ENCODE data around the gene SLC12A9.

The SLC12A9 gene

DNA sequence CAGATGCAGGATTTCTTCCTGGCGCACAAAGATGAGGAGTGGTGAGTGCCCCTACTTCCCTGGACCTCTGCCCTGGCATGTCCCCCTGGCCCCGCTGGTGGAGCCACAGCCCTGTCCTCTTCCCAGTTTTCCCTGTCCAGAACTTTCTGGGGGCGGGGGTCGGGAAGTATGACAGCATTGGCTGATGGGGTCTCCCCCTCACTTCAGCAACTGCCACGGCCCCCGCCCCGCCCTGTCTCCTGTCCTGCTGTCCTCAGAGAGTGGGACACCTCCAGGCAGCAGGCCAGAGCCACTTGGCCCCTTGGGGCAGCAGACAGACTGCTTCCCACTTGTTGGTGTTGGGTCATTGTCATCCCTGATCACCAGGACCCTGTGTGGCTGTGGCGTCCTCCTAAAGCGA, 29.7 kb downstream of the SLC12A9 start:
- TF ChIP-seq GATA3 (IDR thresholded peaks at IDR 0.05; ENCODE audit: low read depth, low read length) (no peak), GATA2 (IDR thresholded peaks at IDR 0.05; ENCODE audit: low read depth, low read length) (no peak)

DNA sequence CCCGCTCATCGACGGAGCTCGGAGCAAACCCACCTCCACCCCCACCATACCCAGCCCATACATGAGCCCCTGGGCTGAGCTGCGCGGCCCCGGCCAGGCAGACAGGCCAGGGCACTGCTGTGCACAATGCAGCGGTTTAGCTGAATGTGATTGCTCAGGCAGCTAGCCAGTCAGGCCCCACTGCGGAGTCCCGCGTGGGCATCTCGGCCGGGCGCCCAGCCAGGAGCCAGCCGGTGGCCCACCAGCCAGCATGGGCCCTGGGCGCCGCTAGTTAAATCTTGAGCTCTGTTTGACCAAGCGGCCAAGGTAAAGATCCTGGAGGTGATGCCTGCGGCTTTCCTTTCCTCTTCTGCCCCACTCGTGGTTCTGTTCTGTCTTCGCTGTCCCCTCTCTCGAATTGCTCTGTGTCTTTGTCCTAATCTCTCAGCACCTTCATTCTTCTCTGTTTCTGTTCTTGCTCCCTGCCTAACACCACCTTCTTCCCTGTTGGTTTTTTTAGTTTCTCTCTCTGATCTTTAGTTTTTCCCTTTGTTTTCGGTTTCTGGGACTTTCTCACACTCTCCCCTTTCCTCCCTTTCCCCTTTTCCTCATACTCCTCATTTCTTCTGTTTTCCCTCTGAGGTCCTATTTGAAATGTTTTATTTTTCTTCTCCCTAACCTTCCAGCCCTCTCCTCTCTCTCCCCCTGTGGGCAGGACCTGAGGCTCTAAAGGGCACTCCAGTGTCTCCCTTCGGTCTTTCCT, 30.4 kb downstream of the SLC12A9 start:
- TF ChIP-seq GATA2 (IDR thresholded peaks at IDR 0.05; ENCODE audit: low read depth, low read length) (no peak), GATA3 (IDR thresholded peaks at IDR 0.05; ENCODE audit: low read depth, low read length) (no peak)

DNA sequence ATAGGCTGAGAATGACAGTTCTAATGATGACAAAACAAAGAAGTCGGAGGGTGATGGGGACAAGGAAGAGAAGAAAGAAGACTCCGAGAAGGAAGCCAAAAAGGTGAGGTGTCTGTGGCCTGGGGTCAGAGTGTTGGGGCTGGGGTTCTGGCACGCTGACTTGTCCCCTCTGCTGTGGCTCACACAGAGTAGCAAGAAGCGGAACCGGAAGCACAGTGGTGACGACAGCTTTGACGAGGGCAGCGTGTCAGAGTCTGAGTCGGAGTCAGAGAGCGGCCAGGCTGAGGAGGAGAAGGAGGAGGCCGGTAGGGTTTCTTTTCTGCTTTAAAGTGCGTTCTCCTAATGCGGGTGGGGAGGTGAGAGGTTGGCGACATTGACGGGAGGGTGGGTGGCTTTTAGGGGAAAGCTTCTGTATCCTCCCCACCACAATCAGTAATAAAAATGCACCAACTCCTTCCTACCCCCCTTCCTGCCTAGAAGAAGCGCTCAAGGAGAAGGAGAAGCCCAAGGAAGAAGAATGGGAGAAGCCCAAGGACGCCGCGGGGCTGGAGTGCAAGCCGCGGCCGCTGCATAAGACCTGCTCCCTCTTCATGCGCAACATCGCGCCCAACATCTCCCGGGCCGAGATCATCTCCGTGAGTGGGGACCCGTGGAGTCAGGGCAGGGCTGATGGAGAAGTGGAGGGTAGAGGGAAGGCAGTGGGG, 32.4 kb downstream of the SLC12A9 start:
- TF ChIP-seq GATA2 (IDR thresholded peaks at IDR 0.05; ENCODE audit: low read depth, low read length) (no peak), GATA3 (IDR thresholded peaks at IDR 0.05; ENCODE audit: low read depth, low read length) (no peak)

DNA sequence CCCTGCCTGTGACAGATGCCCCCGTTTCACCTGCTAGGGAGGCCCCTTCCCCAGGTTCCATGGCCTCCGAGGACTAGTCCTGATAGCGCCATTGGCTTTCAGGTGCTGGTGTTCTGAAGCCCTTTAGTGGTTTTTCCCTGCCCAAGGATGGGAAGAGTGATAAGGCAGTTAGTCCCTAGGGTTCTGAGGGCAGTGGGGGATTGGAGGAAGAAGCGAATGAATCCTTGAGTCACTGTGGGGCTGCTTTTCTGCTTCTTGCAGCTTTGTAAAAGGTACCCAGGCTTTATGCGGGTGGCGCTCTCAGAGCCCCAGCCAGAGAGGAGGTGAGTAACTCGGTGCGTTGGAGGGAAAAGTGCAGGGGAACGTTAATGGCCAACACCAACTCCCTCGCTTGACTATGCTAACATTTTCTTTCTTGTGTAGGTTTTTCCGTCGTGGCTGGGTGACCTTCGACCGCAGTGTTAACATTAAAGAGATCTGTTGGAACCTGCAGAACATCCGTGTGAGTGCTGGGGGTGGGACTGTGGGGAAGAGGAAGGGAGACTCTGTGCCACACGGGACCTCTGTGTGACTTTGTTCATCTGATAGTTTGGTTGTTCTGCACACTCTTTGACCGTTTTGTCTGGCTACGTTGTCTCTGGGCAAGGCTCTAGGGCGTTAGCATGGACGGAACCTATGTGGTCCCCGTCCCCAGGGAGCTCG, 33.1 kb downstream of the SLC12A9 start:
- TF ChIP-seq GATA2 (IDR thresholded peaks at IDR 0.05; ENCODE audit: low read depth, low read length) (no peak), GATA3 (IDR thresholded peaks at IDR 0.05; ENCODE audit: low read depth, low read length) (no peak)

DNA sequence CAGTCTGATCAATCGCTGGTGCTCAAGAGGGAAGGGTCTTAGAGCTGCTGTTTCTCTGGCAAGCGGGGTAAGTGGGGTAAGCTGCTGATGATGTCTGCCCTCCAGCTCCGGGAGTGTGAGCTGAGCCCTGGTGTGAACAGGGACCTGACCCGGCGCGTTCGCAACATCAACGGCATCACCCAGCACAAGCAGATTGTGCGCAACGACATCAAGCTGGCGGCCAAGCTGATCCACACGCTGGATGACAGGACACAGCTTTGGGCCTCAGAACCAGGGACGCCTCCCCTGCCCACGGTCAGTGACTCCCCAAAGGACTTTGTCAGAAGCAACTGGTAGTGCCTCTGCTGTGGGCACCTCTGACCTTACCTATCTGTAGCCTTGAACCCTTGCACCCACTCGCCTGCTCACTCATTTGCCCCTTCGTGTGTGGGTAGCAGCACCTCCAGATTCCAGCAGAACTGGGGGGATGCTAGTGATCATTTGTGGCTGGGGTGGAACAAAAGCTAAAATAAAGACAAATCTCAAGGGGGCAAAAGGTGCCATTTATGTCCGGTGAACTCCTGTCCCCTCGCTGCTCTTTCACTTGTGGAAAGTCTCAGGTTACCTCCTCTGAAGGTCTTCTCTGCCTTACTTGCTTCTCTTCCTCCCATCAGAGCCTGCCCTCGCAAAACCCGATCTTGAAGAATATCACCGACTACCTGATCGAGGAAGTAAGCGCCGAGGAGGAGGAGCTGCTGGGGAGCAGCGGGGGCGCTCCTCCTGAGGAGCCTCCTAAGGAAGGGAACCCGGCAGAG, 33.8 kb downstream of the SLC12A9 start:
- TF ChIP-seq GATA3 (IDR thresholded peaks at IDR 0.05; ENCODE audit: low read depth, low read length) (no peak), GATA2 (IDR thresholded peaks at IDR 0.05; ENCODE audit: low read depth, low read length) (no peak)

DNA sequence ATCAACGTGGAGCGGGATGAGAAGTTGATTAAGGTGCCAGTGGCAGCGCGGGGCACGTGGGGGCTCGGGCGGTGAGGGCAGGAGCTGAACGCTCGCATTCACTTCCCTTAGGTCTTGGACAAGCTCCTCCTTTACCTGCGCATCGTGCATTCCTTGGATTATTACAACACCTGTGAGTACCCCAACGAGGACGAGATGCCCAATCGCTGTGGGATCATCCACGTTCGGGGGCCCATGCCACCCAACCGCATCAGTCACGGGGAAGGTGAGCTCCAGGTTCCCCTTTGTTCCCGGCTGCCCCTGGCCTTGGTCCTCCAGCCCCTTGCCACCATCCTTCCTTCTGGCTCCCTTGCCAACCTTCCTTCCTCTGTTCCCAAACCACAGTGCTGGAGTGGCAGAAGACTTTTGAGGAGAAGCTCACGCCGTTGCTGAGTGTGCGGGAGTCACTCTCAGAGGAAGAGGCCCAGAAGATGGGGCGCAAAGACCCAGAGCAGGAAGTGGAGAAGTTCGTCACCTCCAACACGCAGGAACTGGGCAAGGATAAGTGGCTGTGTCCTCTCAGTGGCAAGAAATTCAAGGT, 34.5 kb downstream of the SLC12A9 start:
- TF ChIP-seq GATA2 (IDR thresholded peaks at IDR 0.05; ENCODE audit: low read depth, low read length) (no peak), GATA3 (IDR thresholded peaks at IDR 0.05; ENCODE audit: low read depth, low read length) (no peak)

DNA sequence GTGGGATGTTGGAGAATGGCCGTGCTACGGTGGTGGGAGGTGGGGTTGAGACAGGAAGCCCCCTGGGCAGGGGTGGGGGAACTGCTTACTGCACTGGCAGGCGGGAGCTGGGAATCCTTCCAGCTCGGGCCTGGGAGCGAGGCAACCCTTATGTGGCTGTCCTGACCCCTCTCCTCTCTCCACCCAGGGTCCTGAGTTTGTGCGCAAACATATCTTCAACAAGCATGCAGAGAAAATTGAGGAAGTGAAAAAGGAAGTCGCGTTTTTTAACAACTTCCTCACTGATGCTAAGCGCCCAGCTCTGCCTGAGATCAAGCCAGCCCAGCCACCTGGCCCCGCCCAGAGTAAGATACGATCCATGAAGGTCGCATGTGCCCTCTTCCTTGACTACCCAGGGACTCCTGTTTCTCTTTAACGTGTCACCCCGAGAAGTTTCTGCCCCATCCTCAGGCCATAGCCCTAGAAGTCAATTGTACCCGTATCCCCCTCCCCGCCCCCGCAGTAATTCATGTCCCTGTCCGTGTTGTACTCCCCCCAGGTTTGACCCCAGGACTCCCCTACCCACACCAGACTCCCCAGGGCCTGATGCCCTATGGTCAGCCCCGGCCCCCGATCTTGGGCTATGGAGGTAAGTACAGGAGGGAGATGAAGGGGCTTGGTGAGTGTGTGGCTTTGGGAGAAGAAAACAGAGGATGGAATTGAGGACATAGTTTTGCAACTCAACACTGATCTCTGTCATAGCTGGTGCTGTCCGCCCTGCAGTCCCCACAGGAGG, 35.2 kb downstream of the SLC12A9 start:
- TF ChIP-seq GATA3 (IDR thresholded peaks at IDR 0.05; ENCODE audit: low read depth, low read length) = no peak
- TF ChIP-seq GATA2 (IDR thresholded peaks at IDR 0.05; ENCODE audit: low read depth, low read length) = no peak

DNA sequence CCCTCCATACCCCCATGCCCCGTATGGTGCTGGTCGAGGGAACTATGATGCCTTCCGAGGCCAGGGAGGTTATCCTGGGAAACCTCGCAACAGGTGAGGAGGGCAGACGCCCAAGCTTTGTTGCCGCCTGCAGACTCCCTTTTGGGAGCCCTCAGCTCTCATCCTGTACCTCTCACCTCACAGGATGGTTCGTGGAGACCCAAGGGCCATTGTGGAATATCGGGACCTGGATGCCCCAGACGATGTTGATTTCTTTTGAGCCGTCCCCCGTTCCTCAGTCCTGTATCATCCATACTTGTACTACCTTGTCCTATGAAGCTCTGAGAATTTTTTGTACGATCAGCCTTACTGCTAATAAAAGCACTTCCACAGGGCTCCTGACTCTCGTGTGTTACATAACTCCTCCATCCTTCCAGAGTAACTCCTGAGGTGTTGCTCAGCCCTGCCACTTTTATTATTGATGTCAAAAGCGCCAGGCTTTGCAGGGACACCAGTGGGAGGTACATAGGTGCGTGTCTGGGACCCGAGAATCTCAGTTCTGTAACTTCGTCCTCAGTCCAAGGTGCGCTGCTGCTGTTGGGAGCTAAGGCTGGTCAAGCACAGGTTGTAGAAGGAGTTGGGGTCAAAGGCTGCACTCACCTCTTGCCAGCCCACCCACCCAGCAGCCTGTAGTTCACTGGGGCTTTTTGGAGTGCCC, 35.9 kb downstream of the SLC12A9 start:
- no peak for TF ChIP-seq GATA2 (IDR thresholded peaks at IDR 0.05; ENCODE audit: low read depth, low read length)
- no peak for TF ChIP-seq GATA3 (IDR thresholded peaks at IDR 0.05; ENCODE audit: low read depth, low read length)

DNA sequence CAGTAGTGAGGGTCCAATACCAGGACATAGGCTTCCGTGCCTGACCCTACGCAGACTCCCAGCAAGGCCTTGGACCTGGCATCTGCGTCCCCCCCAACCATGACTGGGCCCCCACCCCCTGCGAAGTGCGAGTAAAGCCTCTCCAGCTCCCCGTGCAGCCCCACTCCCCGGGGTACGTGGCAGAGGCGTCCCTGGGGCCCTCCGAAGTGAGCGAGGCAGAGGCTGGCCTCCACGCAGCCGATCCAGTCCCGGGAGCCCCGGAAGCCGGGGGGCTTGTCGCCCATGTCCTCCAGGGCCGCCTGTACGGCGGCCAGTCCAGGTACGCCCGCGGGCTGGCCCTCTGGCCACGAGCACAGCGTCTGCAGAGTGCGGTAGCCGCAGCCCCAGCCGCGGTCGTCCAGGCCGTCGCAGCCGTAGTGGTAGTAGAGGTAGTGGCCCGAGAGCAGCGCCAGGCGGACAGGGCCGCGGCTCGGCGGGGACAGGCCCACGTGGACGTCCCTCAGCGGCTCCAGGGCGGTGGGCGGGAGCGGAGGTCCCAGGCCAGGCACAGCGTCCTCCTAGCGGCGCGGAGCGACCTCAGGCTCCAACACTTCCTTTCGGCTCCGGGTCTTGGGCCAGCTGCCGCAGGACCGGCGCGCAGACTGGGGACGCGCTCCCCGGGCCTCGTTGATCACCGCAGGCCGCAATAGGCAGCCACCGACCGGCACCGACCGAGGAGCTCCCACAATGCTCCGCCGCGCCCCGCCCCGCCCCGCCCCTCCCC, 36.7 kb downstream of the SLC12A9 start, which contains the start of gene UFSP1:
Gene UFSP1, minus strand, starts transcription at position 728 of the 763 bp plus-strand sequence. Its CDS starts 444 bp downstream, at position 284.
- TF ChIP-seq GATA3 (IDR thresholded peaks at IDR 0.05; ENCODE audit: low read depth, low read length) = no peak
- no peak for TF ChIP-seq GATA2 (IDR thresholded peaks at IDR 0.05; ENCODE audit: low read depth, low read length)

DNA sequence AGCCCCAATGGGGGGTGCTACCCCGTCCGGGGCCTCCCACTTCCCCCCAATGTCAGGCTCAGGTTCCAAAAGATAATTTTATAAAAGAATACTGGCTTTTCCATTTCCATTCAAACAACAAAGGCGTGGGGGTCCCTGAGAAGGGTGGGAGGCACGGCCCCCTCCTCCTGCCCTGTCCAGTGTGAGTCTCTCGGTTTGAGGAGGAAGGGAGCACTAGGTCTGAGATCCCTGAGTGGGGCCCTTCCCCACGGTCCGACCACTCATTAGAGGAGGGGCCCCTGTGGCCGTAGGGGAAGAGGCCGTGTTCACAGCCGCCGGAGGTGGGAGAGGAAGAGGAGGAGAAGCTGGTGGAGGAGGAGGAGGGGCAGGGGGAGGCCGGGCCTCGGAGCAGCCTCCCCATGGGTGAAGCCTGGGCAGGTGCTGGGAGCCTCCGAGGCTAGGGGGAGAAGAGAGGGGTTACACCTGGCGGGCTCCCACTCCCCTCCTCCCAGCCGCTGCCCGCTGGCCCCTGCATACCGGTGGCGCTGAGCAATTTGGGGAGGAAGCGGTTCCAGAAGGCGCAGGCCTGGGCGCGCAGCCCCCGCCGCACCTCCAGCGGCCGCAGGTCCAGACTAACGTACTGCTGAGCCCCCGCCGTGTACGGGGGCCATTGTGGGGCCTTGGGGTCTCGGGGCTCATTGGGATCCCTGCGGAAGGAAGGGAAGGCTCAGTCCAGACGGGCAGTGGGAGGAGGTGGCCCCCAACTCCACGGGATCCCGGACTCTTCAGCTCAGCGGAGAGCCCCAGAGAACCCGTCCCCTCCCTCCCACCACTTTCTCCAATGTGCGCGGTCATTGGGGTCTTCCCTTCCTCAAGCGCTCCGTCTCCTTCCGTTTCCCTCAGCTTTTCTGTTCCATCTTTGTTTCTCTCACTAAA, 38.4 kb downstream of the SLC12A9 start:
- TF ChIP-seq GATA2 (IDR thresholded peaks at IDR 0.05; ENCODE audit: low read depth, low read length) (no peak), GATA3 (IDR thresholded peaks at IDR 0.05; ENCODE audit: low read depth, low read length) (no peak)

All from SH-SY5Y (cell line).